ENCODE measurements around the gene RNF10. TPM values are rescaled to one million over a fixed set of nuclear protein-coding genes. Genes with fewer than 3 reads are reported as not detected.
A peak's percentile ranks its signal among the peaks of the same experiment; 100 is the strongest.

Gene RNF10
- total and polyA plus RNA-seq, 9 of the 15 experiments (the other 6 are each of a cell fraction or from before 2014, with no cell fraction given), result 43.0 to 139 (median 80.1) TPM

- H3K4me1 ChIP-seq (replicated peaks in 1 of 2; ENCODE audit: control insufficient read depth in 2 of 2, insufficient read depth in 2 of 2, low read length in 2 of 2), result peaks cover 17 to 36% of the 10 kb centered on the region in 2 experiments; a peak in 4 of 5 replicates
- H3K36me3 ChIP-seq (ENCODE audit: control insufficient read depth, insufficient read depth, low read length), result peaks cover 66% of the 10 kb centered on the region; the same call in 2 of the 3 replicates
- in situ Hi-C loops (cut with MboI), result no loop called here
These were observed 8.0 kb downstream of the RNF10 start for GRCh38 chr12:120542166-120542565.

GRCh38 chr12:120544691-120545090, 10.5 kb downstream of the RNF10 start:
- intact Hi-C loops (cut with micrococcal nuclease) (no loop called here), in situ Hi-C loops (cut with MboI) (no loop called here)
- Histone ChIP-seq H3K4me3 (no peak overlapping the region), H2AFZ (ENCODE audit: low read depth, low read length) (no peak overlapping the region), H3K9me3 (replicated peaks; ENCODE audit: control insufficient read depth, insufficient read depth, low read depth, low read length) (no peaks in the 10 kb centered on the region), H3K4me1 (replicated peaks in 1 of 2; ENCODE audit: control insufficient read depth in 2 of 2, insufficient read depth in 2 of 2, low read length in 2 of 2) (peaks cover 11 to 15% of the 10 kb centered on the region in 2 experiments; a peak in 4 of 5 replicates), H3K4me2 (ENCODE audit: insufficient read depth, low read length) (no peak overlapping the region), H3K9ac (ENCODE audit: insufficient read depth in 1 of 2, low read depth in 2 of 2, low read length in 2 of 2) (no peak overlapping the region), H3K9me1 (ENCODE audit: control insufficient read depth, insufficient read depth, low read length) (no peaks in the 10 kb centered on the region), H3K27me3 (ENCODE audit: control insufficient read depth in 2 of 2, insufficient read depth in 2 of 2, low read length in 2 of 2) (no peaks in the 10 kb centered on the region), H3K79me2 (ENCODE audit: control insufficient read depth, insufficient read depth, low read length) (peaks cover 70% of the 10 kb centered on the region), H3K36me3 (ENCODE audit: control insufficient read depth, insufficient read depth, low read length) (peaks cover 68% of the 10 kb centered on the region), H3K27ac (ENCODE audit: extremely low read depth, low read depth, low read length) (no peak overlapping the region), H4K20me1 (replicated peaks; ENCODE audit: control insufficient read depth, insufficient read depth, low read length) (peaks cover 32% of the 10 kb centered on the region)
- no peak for ATAC-seq
- POLR2A ChIA-PET, result interaction anchor here (0.6 to 2.2 kb wide), 3 partner anchors 10 to 34 kb away, joined by 3 to 9 read pairs (median 3); no protein-coding TSS in a partner anchor
- no peak for DNase-seq (ENCODE audit: extremely low read depth in 1 of 4, low spot score in 3 of 4)
- no TSS peak for BruUV-seq (replicated peaks)
- FAIRE-seq, result no peak
- CTCF ChIA-PET (ENCODE audit: low intra/inter-chr PET ratio), result no interaction called here
- 96% methylated on average over 3 of the region's 3 CpGs for WGBS (ENCODE audit: insufficient coverage, low coverage, missing lambda C conversion rate)
- TF ChIP-seq LEF1 (IDR thresholded peaks at IDR 0.05) (no peak), ZZZ3 (IDR thresholded peaks at IDR 0.05) (no peak), KLF10 (CRISPR knock-in tag; IDR thresholded peaks at IDR 0.05) (no peak), ZNF197 (CRISPR knock-in tag; IDR thresholded peaks at IDR 0.05; ENCODE audit: low read depth) (no peak), MTA1 (IDR thresholded peaks at IDR 0.05; ENCODE audit: borderline replicate concordance) (no peak), FOXM1 (IDR thresholded peaks at IDR 0.05; ENCODE audit: low read depth) (no peak), FOXM1 (CRISPR knock-in tag; IDR thresholded peaks at IDR 0.05; ENCODE audit: low read depth) (no peak), MCM7 (IDR thresholded peaks at IDR 0.05) (no peak), RAD51 (IDR thresholded peaks at IDR 0.05; ENCODE audit: borderline replicate concordance, low read depth) (no peak), ZNF280A (IDR thresholded peaks at IDR 0.05; ENCODE audit: low read depth, partially characterized antibody) (no peak), NR2F6 (CRISPR knock-in tag; IDR thresholded peaks at IDR 0.05) (no peak), HMGXB4 (CRISPR knock-in tag; IDR thresholded peaks at IDR 0.05) (no peak)

More at GRCh38 chr12:120542166-120542565, 8.0 kb downstream of the RNF10 start:
- no peak overlapping the region for H3K27ac ChIP-seq (ENCODE audit: extremely low read depth, low read depth, low read length)
- H3K4me2 ChIP-seq (ENCODE audit: insufficient read depth, low read length), result no peak overlapping the region
- BruUV-seq (replicated peaks), result no TSS peak
- H4K20me1 ChIP-seq (replicated peaks; ENCODE audit: control insufficient read depth, insufficient read depth, low read length), result peaks cover 55% of the 10 kb centered on the region
- intact Hi-C loops (cut with micrococcal nuclease), result no loop called here
- H3K79me2 ChIP-seq (ENCODE audit: control insufficient read depth, insufficient read depth, low read length), result peaks cover 79% of the 10 kb centered on the region
- ATAC-seq (no peak), FAIRE-seq (no peak), DNase-seq (ENCODE audit: extremely low read depth in 1 of 4, low spot score in 3 of 4) (no peak)
- H3K27me3 ChIP-seq (ENCODE audit: control insufficient read depth in 2 of 2, insufficient read depth in 2 of 2, low read length in 2 of 2), result no peaks in the 10 kb centered on the region
- H3K9ac ChIP-seq (ENCODE audit: insufficient read depth in 1 of 2, low read depth in 2 of 2, low read length in 2 of 2), result no peak overlapping the region
- TF ChIP-seq RBM25 (IDR thresholded peaks at IDR 0.05; ENCODE audit: low read depth, low read length, severe bottlenecking), result peak; percentile 7
- no peak for TF ChIP-seq NFYB (IDR thresholded peaks at IDR 0.05; ENCODE audit: extremely low read depth, insufficient read length)
- no peak for TF ChIP-seq ZNF347 (CRISPR knock-in tag; IDR thresholded peaks at IDR 0.05; ENCODE audit: low read depth)
- TF ChIP-seq HDGF (IDR thresholded peaks at IDR 0.05), result no peak
- TF ChIP-seq MECOM (CRISPR knock-in tag; IDR thresholded peaks at IDR 0.05), result no peak
- no peak for TF ChIP-seq ZNF124 (CRISPR knock-in tag; IDR thresholded peaks at IDR 0.05)
- TF ChIP-seq ZNF121 (CRISPR knock-in tag; conservative IDR thresholded peaks at IDR 0.05), result peak; percentile 64
- no peak for TF ChIP-seq NEUROD1 (IDR thresholded peaks at IDR 0.05; ENCODE audit: borderline replicate concordance, low read depth, low read length, partially characterized antibody)
- H3K4me3 ChIP-seq, result no peak overlapping the region
- POLR2A ChIA-PET, result no interaction called here
- WGBS (ENCODE audit: insufficient coverage, low coverage, missing lambda C conversion rate), result 82% methylated on average over 5 of the region's 5 CpGs
- no peaks in the 10 kb centered on the region for H3K9me3 ChIP-seq (replicated peaks; ENCODE audit: control insufficient read depth, insufficient read depth, low read depth, low read length)
- H2AFZ ChIP-seq (ENCODE audit: low read depth, low read length), result no peak overlapping the region
- CTCF ChIA-PET (ENCODE audit: low intra/inter-chr PET ratio), result no interaction called here
- no peaks in the 10 kb centered on the region for H3K9me1 ChIP-seq (ENCODE audit: control insufficient read depth, insufficient read depth, low read length)

All from K562 (cell line).